HT-29 (cell line): Measurements from ENCODE around the gene ARIH2. TPM values are rescaled to one million over a fixed set of nuclear protein-coding genes. Genes with fewer than 3 reads are reported as not detected.
"Not testable (repeated sequence)": the region's sequence is repeated elsewhere in the genome, so short reads cannot be mapped to it uniquely, and the experiment has no call there.

ENCODE experiments used
- DNase-seq: peaks from one replicate; pipeline ENCODE4 v3.0.0-alpha.2; 2015; ENCODE audit warnings: low spot score
- total RNA-seq: library from RNA; depleted of rRNA; stranded (reverse); fragments of >200 nt; shearing (Covaris generic); gene quantifications from 2 replicates; pipeline ENCODE4 v1.2.3, GENCODE V29; 2014; rRNA removed

Gene ARIH2
- 48.0 and 58.7 TPM in 2 replicates for total RNA-seq

DNA sequence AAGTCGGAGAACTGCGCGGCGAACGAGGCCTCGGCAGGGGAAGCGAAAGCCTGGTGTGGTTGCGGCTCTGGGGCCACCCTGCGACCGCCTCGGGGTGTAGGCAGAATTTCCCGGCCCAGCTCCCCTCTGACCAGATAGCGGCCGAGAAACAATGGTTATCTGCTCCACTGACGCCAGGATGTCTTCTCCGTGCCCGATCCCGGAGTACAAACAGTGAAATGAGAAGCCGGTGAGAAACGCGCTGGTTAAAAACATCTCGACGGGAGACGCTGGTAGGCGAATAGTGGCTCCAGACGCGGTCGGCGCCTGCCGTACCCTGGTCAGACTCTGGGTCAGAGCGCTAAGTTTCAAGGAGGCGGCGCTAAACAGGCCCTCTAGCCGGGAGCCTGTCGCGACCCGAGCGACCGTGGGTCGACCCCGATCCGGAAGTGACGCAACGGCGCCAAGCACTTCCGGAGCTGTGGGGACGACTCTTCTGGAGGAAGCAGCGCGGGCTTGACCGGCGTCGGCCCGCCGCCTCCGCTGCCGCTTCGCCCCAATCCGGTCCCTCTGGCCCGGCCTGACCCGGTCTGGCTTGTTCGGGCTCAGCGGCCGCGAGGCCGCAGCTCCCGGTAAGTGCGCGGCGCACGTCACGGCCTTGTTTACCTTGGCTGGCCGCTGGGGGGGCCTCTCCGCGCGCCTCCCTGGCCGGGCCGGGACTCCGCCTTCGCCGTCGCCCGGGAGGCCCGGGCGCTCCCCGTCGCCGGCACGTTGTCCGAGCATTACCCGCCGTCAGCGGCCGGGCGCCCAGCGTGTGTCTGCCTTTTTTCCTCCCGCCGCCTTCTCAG, at the start of gene ARIH2:
ARIH2 (plus strand) TSS at position 455 of the 827 bp plus-strand sequence. CDS start 8,717 bp downstream, outside the sequence.
- peak; percentile 90 for DNase-seq

DNA sequence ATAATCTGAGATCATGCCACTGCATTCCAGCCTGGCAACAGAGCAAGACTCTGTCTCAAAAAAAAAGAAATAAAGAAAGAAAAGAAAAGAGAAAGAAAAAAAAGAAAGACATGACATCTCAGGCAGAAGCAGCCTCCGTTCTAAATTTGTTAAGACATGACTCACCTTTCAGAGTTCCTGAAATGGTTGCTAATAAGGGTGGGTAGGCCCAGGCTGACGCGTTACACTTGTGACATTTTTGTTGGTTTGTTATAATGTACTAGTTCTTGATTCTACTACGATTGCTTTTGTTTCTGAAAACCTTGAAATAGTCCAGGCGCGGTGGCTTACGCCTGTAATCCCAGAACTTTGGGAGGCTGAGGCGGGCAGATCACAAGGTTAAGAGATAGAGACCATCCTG, 41.0 kb upstream of the ARIH2 start:
- no peak for DNase-seq

DNA sequence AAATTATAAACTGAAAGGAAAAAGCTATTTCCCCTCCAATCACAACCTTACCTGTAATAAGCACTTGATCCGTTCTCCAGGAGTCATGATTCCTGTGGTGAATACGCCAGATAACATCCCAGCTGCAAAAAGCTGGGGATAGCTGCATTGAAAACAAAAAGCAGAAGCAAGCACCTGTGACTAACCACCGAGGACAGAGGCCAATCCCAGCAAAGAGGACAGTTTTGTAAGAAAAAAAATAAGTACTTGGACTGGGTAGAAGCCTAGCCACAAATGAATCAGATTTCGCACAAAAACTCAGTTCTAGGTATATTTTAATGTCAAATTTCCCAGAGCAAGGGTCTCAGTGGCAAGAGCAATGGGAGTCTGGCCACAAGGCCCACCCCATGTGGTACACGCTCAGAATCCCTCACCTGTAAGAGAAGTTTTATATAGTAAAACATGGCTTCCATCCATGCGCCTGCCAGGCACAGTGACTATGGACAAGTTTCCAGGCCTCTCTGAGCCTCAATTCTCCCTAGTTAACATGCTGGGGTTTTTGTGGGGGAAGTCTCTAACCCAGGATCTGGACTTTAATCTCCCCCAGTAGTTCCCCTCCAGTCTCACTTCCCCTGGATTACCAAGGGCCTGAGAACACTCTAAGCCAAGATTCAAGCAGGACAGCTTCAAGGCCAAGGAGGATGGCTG, 39.2 kb upstream of the ARIH2 start:
- DNase-seq, result no peak

DNA sequence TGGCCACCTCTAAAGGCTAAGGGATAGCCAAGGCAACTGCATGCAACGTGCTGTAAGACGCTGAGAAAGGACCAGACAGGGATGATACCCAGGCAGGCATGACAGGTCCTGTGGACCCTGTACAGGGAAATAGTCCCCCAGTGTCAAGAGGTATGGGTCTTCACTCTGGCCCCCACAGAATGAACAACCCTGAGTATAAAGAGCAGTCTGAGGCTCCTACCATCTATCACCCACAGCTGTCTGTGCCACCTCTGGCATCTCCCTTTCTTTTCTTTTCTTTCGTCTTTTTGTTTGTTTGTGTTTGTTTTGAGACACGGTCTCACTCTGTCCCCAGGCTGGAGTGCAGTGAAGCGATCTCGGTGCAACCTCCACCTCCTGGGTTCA, 38.7 kb upstream of the ARIH2 start:
- DNase-seq, result no peak

DNA sequence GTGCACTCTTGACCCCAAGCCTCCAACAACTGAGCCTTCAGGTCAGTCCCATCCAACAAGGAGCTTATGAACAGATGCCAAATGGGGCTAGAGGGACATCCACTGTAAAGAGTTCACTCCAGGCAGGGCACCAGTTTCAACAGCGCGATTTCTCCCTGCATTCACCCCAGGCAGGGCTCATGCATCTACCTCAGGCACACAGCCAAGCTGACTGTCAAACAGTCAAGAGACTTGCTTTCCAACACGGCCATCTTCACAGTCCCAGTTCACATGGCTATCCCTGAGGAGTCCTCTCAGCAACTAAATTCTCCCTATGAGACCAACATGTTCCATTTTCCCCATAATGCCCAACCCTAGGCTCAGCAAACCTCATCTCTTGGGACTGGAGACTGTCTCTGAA, 37.6 kb upstream of the ARIH2 start:
- DNase-seq, result no peak

DNA sequence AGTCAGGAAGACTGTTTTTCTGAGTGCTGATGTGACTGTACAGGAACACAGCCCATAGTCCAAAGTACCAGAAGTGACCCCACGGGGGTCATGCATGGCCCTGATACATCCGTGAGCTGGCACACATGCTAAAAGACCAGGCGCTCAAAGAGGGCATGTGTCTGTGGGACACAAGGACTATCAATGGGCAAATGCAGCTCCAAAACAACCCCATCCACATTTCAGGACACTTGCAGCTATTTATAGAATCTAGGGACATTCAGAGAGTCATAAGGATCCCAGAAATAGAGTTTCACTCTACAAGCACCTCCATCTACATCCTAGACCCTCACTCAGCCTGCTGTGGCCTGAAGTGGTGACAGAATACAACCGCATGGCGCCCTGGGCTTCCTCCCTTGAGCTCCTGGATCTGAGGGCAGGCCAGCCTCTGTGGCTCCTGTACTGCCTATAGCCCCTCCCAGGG, 37.0 kb upstream of the ARIH2 start:
- DNase-seq, result no peak

DNA sequence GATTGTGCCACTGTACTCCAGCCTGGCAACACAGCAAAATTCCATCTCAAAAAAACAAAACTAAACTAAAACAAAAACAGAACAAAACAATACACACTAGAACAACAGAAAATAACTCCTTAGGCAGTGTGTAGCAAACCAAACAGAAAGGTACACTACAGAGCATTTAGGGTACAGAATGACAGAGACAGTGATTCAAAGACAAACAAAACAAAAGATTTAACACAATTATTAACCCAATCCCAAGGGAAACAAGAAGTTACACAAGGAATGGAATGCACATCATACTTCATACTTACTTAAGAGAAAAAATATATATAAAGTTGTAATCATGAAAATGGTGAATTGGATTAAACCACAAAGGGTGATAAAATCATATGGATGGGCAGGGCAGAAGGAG, 32.9 kb upstream of the ARIH2 start:
- no peak for DNase-seq

DNA sequence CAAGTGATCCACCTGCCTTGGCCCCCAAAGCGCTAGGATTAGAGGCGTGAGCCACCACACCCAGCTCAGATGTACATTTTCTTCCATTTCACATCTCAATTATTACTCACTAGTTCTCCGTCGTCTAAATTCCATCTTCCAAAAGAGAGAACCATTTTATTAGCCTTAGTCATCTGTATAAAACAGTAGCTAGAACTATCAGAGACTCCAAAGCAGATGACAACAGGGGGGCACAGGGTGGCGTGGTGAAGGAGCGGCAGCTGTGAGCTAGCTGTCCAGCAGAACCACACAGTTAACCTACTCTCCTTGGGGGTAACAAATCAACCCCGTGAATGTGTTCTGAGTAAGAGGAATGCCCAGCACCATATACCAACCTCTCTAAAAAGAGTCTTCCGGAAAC, 27.0 kb upstream of the ARIH2 start:
- DNase-seq, result no peak

DNA sequence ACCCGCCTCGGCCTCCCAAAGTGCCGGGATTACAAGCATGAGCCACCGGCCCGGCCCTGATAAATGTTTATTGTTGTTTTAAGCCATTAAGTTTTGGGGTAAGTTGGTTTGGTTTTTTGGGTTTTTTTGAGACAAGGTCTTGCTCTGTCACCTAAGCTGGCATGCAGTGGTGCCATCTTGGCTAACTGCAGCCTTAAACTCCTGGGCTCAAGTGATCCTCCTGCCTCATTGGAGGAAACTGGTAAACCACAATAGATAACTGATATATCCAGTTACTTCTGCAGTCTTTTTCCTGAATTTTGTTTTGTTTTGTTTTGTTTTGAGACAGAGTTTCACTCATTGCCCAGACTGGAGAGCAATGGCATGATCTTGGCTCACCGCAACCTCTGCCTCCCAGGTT, 24.1 kb upstream of the ARIH2 start:
- DNase-seq, result no peak

DNA sequence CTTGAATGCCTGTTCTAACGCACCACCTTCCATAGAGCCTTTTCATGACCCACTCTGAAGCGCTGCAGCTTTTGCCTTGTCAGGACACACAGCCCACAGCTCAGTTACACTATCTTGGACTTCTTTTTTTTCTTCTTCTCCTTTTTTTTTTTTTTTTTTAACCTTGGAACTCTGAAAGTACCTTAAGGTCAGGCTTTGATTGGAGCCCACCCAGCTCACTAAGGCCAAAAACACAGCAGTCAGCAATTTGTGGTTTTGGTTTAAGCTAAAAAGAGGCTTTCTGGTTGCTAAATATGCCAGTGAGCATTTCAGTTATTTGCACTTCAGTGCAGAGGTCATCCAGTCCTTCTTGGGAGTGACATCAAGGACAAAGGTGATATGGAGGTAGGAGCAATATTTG, 21.7 kb upstream of the ARIH2 start:
- no peak for DNase-seq

DNA sequence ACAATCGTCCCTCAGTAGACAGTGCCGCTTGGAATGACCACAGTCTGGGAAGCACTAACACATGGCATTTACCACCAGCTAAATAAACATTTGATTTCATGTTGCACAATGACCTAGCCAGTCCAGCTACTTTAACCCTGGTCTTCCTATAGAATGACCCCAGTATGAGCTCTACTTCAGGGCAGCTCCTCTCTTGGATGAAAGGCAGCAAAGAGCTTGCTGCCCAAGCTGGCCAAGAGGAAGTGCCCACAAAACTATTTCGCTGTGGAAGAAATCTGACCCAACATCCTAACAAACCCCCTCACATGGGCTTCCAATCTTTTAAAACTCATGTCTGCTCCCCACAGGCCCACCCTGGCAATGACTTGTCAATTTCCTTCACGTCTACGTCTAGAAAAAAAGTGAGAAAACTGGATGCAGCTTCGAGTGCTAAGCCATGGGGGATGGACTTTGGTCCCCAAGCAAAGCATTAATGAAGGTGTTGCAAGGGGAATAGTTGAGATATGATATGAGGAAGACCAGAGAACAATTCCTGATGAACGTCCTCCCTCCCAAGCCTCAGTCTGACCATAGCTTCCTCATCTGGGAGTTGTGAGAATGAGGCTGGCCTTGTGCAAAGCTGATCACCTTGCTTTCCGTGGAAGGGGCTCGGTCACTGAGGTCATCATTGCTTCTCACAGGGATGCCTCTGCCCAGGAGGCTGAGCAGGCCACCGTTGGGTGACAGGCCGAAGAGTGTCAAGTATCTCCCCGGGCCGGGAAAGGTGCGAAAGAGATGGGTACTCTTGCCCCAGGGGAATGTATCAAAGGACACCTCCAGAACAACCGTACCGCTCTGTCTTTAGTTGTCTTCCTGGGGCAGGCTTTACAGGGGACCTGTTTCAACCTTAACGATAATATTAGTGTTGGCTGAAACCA, 20.9 kb upstream of the ARIH2 start:
- peak; percentile 20 for DNase-seq

DNA sequence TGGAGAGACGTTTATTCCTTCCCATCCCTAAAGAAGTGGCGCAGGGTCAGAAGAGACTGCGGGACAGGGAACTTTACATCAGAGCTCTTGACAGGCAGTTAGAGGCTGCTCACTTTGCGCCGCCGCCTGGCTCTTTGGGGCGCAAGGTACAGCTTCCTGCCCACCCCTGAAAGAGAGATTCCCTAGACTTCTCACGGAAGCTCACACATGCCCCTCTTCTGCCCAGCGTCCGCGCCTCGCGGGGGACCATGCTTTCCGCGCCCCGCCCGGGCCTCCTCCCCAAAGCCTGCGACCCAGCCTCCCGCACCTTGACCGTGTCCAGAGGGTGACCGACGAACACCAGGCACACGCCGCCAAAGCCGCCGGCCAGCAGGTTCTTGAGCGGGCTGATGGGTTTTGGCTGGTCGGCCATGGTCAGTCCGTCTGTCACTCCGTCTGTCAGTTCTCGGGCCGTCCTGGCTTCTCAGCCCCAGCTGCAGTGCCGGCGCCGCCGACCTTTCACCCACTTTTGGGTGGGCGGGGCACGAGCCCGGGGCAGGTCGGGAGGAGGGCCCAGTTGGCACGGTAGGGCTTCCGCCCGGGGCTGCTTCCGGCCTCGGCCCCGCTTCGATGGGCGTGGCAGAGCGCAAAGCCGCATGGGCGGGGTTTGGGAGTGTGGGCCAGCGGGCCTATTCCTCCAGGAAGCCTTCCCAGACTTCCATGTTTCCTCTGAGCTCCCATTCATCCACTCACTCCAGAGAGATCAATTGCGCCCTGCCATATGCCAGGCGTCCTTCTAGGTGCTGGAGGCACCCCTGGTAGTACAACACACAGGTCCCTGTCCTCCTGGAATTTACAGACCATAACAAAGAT, 20.0 kb upstream of the ARIH2 start, which contains the start of gene SLC25A20:
SLC25A20 (minus strand) TSS at position 500 of the 852 bp plus-strand sequence; CDS start at position 412, 88 bp downstream.
- peak; percentile 83 for DNase-seq

DNA sequence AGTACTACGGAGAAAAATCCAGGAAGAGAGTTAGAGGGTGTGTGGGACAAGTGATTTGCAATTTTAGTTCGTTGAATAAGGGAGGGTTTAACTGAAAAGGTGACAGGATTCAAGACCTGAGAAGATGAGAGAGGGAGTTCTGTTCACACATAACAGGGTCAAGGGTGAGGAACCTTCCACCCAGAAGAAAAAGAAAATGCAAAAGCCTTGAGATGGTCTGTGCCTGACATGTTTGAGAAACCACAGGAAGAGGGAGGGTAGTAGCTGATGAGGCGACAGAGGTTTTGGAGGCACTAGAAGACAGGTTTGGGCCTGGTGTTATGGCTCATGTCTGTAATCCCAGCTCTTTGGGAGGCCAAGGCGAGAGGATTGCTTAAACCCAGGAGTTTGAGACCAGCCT, 19.4 kb upstream of the ARIH2 start:
- no peak for DNase-seq

DNA sequence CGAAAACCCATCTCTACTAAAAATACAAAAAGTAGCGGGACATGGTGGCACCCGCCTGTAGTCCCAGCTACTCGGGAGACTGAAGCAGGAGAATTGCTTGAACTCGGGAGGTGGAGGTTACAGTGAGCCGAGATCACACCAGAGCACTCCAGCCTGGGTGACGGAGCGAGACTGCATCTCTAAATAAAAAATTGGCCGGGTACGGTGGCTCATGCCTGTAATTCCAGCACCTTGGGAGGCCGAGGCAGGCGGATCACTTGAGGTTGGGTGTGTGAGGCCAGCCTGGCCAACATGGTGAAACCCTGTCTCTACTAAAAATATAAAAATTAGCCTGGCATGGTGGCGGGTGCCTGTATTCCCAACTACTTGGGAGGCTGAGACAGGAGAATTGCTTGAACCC, 11.6 kb upstream of the ARIH2 start:
- DNase-seq, result not testable (repeated sequence)

DNA sequence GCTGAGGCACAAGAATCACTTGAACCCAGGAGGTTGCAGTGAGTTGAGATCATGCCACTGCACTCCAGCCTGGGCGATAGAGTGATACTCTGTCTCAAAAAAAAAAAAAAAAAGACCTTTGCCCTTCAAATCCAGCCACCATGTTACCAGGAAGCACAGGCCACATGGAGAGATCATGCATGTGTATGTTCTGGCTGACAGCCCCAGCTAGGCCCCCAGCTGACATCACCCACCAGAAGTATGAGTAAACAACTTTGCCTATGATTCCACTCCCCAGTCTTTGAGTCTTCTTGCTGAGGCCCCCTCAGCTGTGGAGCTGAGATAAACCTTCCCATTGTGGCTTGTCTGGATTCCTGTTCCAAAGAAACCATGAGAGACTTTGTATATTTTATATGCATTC, 3.3 kb upstream of the ARIH2 start:
- no peak for DNase-seq

DNA sequence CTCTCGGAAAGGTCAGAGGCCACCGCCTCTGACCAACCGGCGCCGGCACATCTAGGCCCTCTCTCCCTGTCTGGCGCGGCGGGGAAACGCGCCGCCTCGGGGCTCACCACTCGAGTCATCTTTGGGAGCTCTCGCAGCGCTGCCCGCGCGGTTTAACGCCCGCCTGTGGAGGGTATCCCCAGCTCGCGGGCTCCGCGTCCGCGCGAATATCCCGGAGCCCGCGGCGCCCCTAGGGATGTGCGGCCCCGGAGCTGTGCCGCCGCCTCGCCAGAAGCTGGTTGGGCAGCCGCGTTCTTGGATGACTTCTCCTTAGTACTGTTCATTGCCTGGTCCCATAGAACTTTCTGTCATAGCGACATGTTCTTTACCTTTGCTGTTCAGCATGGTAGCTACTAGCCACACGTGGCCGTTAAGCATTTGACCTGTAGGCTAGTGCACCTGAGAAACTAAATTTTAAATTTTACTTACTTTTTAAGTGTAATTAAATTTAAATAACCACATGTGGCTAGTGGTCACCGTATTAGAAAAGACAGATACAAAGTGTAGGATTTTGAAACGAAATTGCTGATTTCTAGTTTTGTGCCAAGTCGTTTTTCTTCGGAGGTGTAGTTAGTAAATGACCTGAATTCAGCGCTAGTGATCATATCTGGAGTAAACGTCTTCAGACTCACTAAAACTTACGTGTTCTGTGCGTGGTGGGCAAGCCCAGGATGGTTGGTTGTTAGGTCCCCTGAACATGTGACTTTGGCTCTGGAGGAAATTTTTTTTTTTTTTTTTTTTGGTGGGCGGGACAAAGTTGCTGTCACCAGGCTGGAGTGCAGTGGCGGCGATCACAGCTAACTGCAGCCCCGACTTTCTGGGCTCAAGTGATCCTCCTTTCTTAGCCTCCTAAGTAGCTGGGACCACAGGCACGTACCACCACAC, 835 bp downstream of the ARIH2 start:
- DNase-seq, result peak; percentile 56

DNA sequence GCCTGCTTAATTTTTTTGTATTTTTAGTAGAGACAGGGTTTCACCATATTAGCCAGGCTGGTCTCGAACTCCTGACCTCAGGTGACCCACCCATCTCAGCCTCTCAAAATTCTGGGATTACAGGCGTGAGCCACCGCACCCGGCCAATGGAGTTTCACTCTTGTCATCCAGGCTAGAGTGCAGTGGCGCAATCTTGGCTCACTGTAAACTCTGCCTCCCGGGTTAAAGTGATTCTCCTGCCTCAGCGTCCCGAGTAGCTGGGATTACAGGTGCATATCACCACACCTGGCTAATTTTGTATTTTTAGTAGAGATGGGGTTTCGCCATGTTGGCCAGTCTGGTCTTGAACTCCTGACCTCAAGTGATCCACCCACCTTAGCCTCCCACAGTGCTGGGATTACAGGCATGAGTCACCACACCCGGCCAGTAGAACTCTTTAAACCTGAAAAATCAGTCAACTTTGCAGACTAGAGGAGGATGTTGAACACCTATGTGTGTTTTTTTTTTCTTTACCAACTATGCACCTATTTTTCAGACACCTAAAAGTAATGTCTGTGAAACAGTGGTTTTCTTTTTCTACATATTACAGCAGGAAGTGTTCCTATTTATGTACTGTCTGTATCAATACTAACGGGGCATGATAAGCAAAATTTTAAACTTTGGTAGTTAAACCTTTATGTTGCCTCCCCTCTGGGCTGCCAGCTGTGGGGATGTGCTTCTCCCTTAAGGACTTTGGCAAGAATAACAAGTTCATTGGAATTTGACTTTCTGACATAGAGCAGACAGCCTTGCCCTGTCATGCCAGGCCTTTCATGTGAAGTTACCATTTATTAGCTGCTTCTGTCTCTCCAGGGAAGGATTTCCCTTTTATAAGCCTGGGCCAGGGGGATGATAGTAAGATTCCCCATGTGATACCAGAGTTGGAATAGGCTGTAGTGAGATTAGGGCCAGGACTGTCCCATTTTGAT, 8.1 kb downstream of the ARIH2 start:
- no peak for DNase-seq

DNA sequence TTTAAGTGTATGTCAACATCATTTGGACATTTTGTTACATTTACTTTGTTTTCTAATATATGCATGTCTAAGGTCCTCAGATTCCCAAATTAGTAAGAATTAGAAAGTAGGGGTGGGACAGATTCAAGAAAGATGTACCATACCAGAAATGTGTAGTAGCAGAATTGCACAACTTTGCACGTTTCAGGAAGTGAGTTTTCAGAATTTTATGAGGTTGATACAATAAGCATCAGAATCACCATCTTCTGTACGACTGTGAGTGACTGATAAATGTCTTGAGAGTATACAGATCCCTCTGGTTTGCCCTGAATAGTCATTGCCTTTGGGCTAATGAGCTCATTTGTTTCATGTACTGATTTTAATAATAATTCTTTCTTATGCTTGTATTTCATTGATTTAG, 9.3 kb downstream of the ARIH2 start:
- no peak for DNase-seq
